ENCODE measurements around the gene CEP192.
"Not testable (repeated sequence)": the region's sequence is repeated elsewhere in the genome, so short reads cannot be mapped to it uniquely, and the experiment has no call there.

Gene CEP192

GRCh38 chr18:13054336-13054735 is 63.2 kb downstream of the CEP192 start:
- TF ChIP-seq CTCF (conservative IDR thresholded peaks at IDR 0.05), result no peak
- no peak overlapping the region for H3K27ac ChIP-seq

- no peak for TF ChIP-seq CTCF (conservative IDR thresholded peaks at IDR 0.05)
- no peak overlapping the region for H3K27ac ChIP-seq
Observed at GRCh38 chr18:13061630-13062189, 70.5 kb downstream of the CEP192 start.

- no peak overlapping the region for H3K27ac ChIP-seq
- no peak for TF ChIP-seq CTCF (conservative IDR thresholded peaks at IDR 0.05)
Observed at GRCh38 chr18:13067124-13067523, 76.0 kb downstream of the CEP192 start.

GRCh38 chr18:13067966-13068365 is 76.8 kb downstream of the CEP192 start:
- TF ChIP-seq CTCF (conservative IDR thresholded peaks at IDR 0.05), result no peak
- H3K27ac ChIP-seq, result no peak overlapping the region

GRCh38 chr18:13070460-13070859 is 79.3 kb downstream of the CEP192 start:
- no peak overlapping the region for H3K27ac ChIP-seq
- TF ChIP-seq CTCF (conservative IDR thresholded peaks at IDR 0.05), result no peak

GRCh38 chr18:13076886-13077285 is 85.7 kb downstream of the CEP192 start:
- H3K27ac ChIP-seq, result no peak overlapping the region
- no peak for TF ChIP-seq CTCF (conservative IDR thresholded peaks at IDR 0.05)

GRCh38 chr18:13077473-13077872 is 86.3 kb downstream of the CEP192 start:
- no peak for TF ChIP-seq CTCF (conservative IDR thresholded peaks at IDR 0.05)
- H3K27ac ChIP-seq, result no peak overlapping the region

- not testable (repeated sequence) for H3K27ac ChIP-seq
Observed at GRCh38 chr18:13078065-13078464, 86.9 kb downstream of the CEP192 start.

Data from VCaP (cell line).